ENCODE measurements around the gene KIF26A. TPM values are rescaled to one million over a fixed set of nuclear protein-coding genes. Genes with fewer than 3 reads are reported as not detected.

KIF26A gene
- total RNA-seq, 1 donor from 2014 or later: 15.0 TPM

DNA sequence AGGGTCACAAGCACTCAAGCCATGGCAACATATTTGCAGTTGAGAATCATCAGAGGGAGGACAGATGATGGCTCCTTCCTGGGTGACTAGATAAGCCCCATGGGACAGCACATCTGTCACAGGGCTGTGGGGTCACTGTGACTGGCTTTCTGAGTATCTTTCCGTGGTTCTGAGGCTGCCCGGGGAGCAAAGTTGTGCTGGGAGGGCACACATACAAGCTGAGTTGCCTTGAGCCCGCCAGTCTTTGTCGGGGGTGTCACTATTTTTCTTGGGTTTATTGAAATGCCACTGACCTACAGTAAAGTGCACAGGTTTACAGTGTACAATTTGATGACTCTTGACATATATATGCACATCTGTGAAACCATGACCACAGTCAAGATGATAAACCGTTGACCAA, 17.2 kb upstream of the KIF26A start:
- no peaks in the 10 kb centered on the region for H3K36me3 Mint-ChIP-seq (ENCODE audit: low read depth)
- no peak for DNase-seq (ENCODE audit: low read depth, low spot score)
- H3K27me3 Mint-ChIP-seq (ENCODE audit: low read depth): peaks cover 75% of the 10 kb centered on the region
- H3K4me1 Mint-ChIP-seq: no peaks in the 10 kb centered on the region
- H3K9me3 Mint-ChIP-seq: peaks cover 6% of the 10 kb centered on the region
- no peak overlapping the region for H3K4me3 Mint-ChIP-seq
- TF ChIP-seq, protein P1, sequence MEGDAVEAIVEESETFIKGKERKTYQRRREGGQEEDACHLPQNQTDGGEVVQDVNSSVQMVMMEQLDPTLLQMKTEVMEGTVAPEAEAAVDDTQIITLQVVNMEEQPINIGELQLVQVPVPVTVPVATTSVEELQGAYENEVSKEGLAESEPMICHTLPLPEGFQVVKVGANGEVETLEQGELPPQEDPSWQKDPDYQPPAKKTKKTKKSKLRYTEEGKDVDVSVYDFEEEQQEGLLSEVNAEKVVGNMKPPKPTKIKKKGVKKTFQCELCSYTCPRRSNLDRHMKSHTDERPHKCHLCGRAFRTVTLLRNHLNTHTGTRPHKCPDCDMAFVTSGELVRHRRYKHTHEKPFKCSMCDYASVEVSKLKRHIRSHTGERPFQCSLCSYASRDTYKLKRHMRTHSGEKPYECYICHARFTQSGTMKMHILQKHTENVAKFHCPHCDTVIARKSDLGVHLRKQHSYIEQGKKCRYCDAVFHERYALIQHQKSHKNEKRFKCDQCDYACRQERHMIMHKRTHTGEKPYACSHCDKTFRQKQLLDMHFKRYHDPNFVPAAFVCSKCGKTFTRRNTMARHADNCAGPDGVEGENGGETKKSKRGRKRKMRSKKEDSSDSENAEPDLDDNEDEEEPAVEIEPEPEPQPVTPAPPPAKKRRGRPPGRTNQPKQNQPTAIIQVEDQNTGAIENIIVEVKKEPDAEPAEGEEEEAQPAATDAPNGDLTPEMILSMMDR (conservative IDR thresholded peaks at IDR 0.05): no peak
- no peak overlapping the region for H3K27ac Mint-ChIP-seq (ENCODE audit: unreplicated experiment)

DNA sequence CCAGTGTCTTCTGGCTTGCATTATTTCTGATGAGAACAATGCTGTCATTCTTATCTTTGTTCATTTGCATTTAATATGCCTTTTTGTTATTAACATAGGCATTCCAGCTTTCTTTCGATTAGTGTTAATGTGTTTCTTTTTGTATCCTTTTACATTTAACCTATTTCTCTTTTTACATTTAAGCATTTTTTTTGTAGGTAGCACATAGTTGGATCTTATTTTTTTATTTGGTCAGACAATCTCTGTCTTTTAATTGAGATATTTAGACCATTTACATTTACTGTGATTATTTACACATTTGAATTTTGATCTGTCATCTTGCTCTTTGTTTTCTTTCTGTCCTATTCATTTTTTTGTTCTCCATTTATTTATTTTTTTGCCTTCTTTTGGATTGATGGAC, 14.5 kb upstream of the KIF26A start:
- H3K9me3 Mint-ChIP-seq: peaks cover 9% of the 10 kb centered on the region
- no peak overlapping the region for H3K4me3 Mint-ChIP-seq
- peaks cover 2% of the 10 kb centered on the region for H3K36me3 Mint-ChIP-seq (ENCODE audit: low read depth)
- no peak overlapping the region for H3K27ac Mint-ChIP-seq (ENCODE audit: unreplicated experiment)
- no peaks in the 10 kb centered on the region for H3K4me1 Mint-ChIP-seq
- no peak for DNase-seq (ENCODE audit: low read depth, low spot score)
- peaks cover 68% of the 10 kb centered on the region for H3K27me3 Mint-ChIP-seq (ENCODE audit: low read depth)
- TF ChIP-seq, protein P1 (conservative IDR thresholded peaks at IDR 0.05): no peak

DNA sequence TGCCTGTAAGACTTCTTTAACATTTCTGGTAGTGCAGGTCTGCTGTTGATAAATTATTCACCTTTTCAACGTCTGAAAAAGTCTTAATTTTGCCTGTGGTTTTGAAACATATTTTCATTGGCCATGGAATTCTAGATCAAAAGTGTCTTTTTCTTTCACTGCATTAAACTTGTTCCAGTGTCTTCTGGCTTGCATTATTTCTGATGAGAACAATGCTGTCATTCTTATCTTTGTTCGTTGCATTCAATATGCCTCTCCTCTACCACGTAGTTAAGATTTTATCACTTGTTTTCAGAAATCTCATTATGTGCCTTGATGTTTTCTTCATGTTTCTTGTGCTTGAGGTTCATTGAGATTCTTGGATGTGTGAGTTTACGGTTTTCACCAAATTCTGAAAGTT, 13.4 kb upstream of the KIF26A start:
- no peak overlapping the region for H3K27ac Mint-ChIP-seq (ENCODE audit: unreplicated experiment)
- H3K36me3 Mint-ChIP-seq (ENCODE audit: low read depth): peaks cover 7% of the 10 kb centered on the region
- no peak for DNase-seq (ENCODE audit: low read depth, low spot score)
- H3K27me3 Mint-ChIP-seq (ENCODE audit: low read depth): peaks cover 65% of the 10 kb centered on the region
- H3K9me3 Mint-ChIP-seq: peaks cover 15% of the 10 kb centered on the region
- H3K4me3 Mint-ChIP-seq: no peak overlapping the region
- TF ChIP-seq, protein P1 (conservative IDR thresholded peaks at IDR 0.05): no peak
- no peaks in the 10 kb centered on the region for H3K4me1 Mint-ChIP-seq

DNA sequence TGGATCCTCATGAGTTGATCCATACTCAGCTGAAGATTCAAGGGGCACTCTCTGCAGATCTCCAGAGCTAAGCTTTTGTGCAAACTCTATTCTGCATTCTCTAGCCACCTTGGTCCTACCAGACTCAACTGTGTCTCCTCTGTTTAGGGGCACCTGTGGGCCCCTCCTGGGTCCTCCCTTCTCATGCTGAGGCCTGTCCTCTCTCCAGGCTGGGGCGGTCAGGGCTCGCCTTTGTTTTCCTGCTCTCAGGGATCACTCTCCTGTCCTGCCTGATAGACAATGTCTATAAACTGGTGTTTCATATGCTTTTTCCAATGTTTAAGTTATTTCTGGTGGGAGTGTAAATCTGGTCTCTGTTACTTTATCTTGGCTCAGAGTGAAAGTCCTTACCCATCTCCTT, 11.6 kb upstream of the KIF26A start:
- H3K27ac Mint-ChIP-seq (ENCODE audit: unreplicated experiment): no peak overlapping the region
- H3K27me3 Mint-ChIP-seq (ENCODE audit: low read depth): peaks cover 56% of the 10 kb centered on the region
- H3K4me3 Mint-ChIP-seq: no peak overlapping the region
- peaks cover 7% of the 10 kb centered on the region for H3K36me3 Mint-ChIP-seq (ENCODE audit: low read depth)
- H3K4me1 Mint-ChIP-seq: no peaks in the 10 kb centered on the region
- TF ChIP-seq, protein P1 (conservative IDR thresholded peaks at IDR 0.05): no peak
- peaks cover 15% of the 10 kb centered on the region for H3K9me3 Mint-ChIP-seq
- no peak for DNase-seq (ENCODE audit: low read depth, low spot score)

DNA sequence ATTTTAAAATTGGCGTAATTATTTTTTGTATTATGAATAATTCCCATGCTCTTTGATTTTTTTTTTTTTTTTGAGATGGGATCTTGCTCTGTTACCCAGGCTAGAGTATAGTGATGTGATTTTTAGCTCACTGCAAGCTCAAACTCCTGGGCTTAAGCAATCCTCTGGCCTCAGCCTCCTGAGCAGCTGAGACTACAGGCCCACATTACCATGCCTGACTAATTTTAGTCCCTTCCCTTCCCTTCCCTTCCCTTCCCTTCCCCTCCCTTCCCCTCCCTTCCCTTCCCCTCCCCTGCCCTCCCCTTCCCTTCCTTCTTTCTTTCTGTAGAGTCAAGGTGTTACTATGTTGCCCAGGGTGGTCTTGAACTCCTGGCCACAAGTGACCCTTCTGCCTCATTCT, 9.4 kb upstream of the KIF26A start:
- TF ChIP-seq, protein P1 (conservative IDR thresholded peaks at IDR 0.05): no peak
- peaks cover 59% of the 10 kb centered on the region for H3K27me3 Mint-ChIP-seq (ENCODE audit: low read depth)
- H3K9me3 Mint-ChIP-seq: peaks cover 15% of the 10 kb centered on the region
- H3K4me1 Mint-ChIP-seq: no peaks in the 10 kb centered on the region
- no peak overlapping the region for H3K27ac Mint-ChIP-seq (ENCODE audit: unreplicated experiment)
- DNase-seq (ENCODE audit: low read depth, low spot score): no peak
- H3K36me3 Mint-ChIP-seq (ENCODE audit: low read depth): peaks cover 7% of the 10 kb centered on the region
- H3K4me3 Mint-ChIP-seq: no peak overlapping the region

DNA sequence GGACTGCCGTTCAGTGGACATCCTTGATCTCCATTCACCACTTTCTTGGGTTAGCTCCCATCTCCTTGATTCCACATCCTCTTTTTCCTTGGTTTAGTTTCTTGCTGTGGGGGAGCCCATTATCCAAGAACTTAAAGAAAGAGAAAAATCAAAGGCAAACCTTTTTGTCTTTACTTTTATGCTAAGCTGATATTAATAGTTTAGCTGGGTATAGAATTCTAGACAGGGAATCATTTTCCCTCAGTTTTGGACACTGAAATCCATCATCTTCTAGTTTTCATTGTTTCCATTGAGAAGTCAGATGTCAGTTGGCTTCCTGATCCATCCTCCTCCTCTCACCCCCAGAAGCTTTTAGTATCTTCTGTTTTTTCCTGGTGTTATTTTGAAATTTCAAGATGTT, 8.8 kb upstream of the KIF26A start:
- DNase-seq (ENCODE audit: low read depth, low spot score): no peak
- H3K27ac Mint-ChIP-seq (ENCODE audit: unreplicated experiment): no peak overlapping the region
- H3K36me3 Mint-ChIP-seq (ENCODE audit: low read depth): peaks cover 7% of the 10 kb centered on the region
- H3K9me3 Mint-ChIP-seq: peaks cover 15% of the 10 kb centered on the region
- H3K4me3 Mint-ChIP-seq: no peak overlapping the region
- peaks cover 62% of the 10 kb centered on the region for H3K27me3 Mint-ChIP-seq (ENCODE audit: low read depth)
- no peaks in the 10 kb centered on the region for H3K4me1 Mint-ChIP-seq
- TF ChIP-seq, protein P1 (conservative IDR thresholded peaks at IDR 0.05): no peak
